Kidney (tissue), 11 donors: ENCODE data around the gene POM121C. TPM values are rescaled to one million over a fixed set of nuclear protein-coding genes. Genes with fewer than 3 reads are reported as not detected.
"Not testable (repeated sequence)": the region's sequence is repeated elsewhere in the genome, so short reads cannot be mapped to it uniquely, and the experiment has no call there.

Experiments
- DNase-seq, 5 donors: peaks; one replicate each; pipeline ENCODE4 v3.0.0-alpha.2; 2013 to 2020
- FAIRE-seq: peaks from 2 replicates; lab custom pipeline; 2012; peaks lifted over from hg19 to GRCh38; lab: Jason Lieb, UNC
- H3K27ac ChIP-seq, 2 donors: one replicate each; pipeline ENCODE4 v1.7.0; 2013; ENCODE audit warnings: low read depth in 2 of 2, low read length in 2 of 2, inconsistent platforms in 1 of 2
- H3K27me3 ChIP-seq: one replicate; pipeline ENCODE4 v1.7.1; 2013; ENCODE audit warnings: low read length, inconsistent platforms; ENCODE audit not compliant: control insufficient read depth, insufficient read depth
- H3K36me3 ChIP-seq, 3 donors: one replicate each; pipeline versions ENCODE4 v1.7.0 to v1.7.1; 2013; ENCODE audit warnings: low read length in 3 of 3, control low read depth in 1 of 3, inconsistent platforms in 1 of 3; ENCODE audit not compliant: insufficient read depth in 3 of 3, control insufficient read depth in 2 of 3
- H3K4me1 ChIP-seq, 3 donors: one replicate each; pipeline versions ENCODE4 v1.7.0 to v1.7.1; 2013; ENCODE audit warnings: low read length in 3 of 3, inconsistent platforms in 1 of 3, low read depth in 1 of 3; ENCODE audit not compliant: control insufficient read depth in 2 of 3, insufficient read depth in 2 of 3
- H3K4me3 ChIP-seq, 3 donors: one replicate each; pipeline versions ENCODE4 v1.7.0 to v1.8.1; 2013; ENCODE audit warnings: low read length in 3 of 3, control low read depth in 1 of 3, inconsistent platforms in 1 of 3
- H3K9ac ChIP-seq, 3 donors: one replicate each; pipeline versions ENCODE4 v1.7.0 to v1.7.1; 2013; ENCODE audit warnings: low read length in 3 of 3, control low read depth in 1 of 3, inconsistent platforms in 1 of 3
- H3K9me3 ChIP-seq, 3 donors: one replicate each; pipeline versions ENCODE4 v1.7.0 to v1.7.1; 2013; ENCODE audit warnings: low read length in 3 of 3, control low read depth in 1 of 3, inconsistent platforms in 1 of 3; ENCODE audit not compliant: control insufficient read depth in 2 of 3, insufficient read depth in 1 of 3
- intact Hi-C: fragments of 100-400 bp; cut with DNase I; formaldehyde crosslinking; loops from one replicate; pipeline ENCODE4 v1.11.1; 2022
- polyA plus RNA-seq: library from polyadenylated mRNA; stranded (reverse); fragments of 350-450 nt; fragmentation: Illumina TruSeq; extraction: RNeasy Lipid Tissue Mini Kit (QIAGEN cat#74804); gene quantifications from one replicate; pipeline ENCODE4 v1.2.3, GENCODE V29; 2014; ENCODE audit warnings: low read depth, low replicate concordance; ENCODE audit not compliant: insufficient read depth
- total RNA-seq: library from RNA; stranded (reverse); fragmentation: NEBNext Ultra II Directional; extraction: Animal tissue kit (Norgen Biotek cat#: 25700); gene quantifications from one replicate; pipeline ENCODE4 v1.2.1, GENCODE V29; 2021
- donor health status: control.
- donor health status: control.
- donor health status: DM: yes; HTN: yes; CAD: no.
- donor health status: Normal renal cell carcinoma (clear cell type).

POM121C gene
- total and polyA plus RNA-seq, 2 donors from 2014 or later, result 8.6 to 47.2 TPM

DNA sequence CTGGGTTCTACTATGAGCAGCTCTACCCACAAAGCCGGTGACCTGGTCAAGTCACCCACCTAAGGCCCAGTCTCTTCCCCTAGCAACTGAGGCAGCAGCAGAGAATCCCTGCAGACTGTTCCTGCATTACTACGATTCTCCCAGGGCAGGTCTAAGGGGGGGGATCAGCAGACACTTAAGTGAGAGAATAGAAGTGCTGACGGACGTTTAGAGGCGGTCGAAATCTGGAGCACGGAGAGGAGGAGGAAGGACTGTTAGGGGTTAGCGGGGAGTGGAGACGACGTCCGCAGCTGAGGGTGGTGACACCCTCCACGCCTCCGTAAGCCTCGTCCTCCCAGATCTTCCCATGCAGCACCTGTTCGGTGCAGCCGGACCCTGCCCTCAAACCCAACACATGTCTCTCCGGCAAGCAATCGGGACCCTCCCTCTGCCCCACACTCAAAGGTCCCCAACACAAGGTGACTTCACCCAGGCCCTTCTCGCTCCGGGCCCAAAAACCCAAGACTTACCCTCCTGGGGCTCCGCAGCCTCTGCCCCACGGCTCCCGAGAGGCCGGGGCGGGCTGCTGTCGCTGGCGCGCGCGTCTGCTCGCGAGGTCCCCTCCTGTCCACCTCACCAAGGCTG is 632 bp downstream of the POM121C start:
- FAIRE-seq, intact Hi-C loops, H3K27me3 ChIP-seq, H3K36me3 ChIP-seq, H3K4me1 ChIP-seq, H3K9me3 ChIP-seq: not testable (repeated sequence)
- Histone ChIP-seq H3K27ac (peak overlapping the region in 1 of 2 donors; percentile 76), H3K9ac (peak overlapping the region in 2 of 3 donors; percentile 30 to 51), H3K4me3 (peak overlapping the region; percentile 63 to 74 (median 65))
- peak in 4 of 5 donors; percentile 10 to 53 (median 32) for DNase-seq

DNA sequence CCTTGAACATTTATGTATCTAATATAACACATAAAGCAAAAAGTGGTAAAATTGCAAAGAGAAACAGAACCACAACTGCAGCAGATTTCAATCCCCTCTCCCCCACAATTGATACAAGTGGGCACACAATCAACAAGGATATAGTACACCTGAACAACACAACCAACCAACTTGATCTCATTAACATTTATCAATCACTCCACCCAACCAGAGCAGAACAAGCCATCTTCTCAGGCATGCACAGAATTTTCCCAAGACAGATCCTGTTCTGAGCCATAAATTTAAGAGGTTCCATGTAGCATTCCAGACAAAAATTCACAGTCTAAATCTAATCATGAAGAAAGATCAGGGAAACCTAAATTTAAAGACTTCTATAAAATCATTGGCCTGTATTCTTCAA is 5.8 kb downstream of the POM121C start:
- H3K27me3 ChIP-seq, H3K4me3 ChIP-seq, H3K9me3 ChIP-seq, H3K36me3 ChIP-seq, intact Hi-C loops, H3K27ac ChIP-seq, DNase-seq, H3K9ac ChIP-seq, H3K4me1 ChIP-seq, FAIRE-seq: not testable (repeated sequence)

DNA sequence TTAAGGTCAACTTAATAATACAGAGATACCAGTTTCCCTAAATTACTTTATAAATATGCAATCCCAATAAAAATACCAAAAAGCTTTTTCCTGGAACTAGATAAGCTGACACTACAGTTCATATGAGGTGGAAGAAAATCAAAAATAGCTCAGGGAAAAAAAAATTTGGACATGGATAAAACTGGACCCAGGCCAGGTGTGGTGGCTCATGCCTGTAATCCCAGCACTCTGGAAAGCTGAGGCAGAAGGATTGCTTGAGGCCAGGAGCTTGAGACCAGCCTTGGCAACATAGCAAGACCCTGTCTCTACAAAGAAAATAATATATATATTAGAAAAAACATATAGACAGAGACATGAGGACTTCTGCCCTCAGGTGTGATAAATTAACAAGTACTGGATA is 8.6 kb downstream of the POM121C start:
- FAIRE-seq, DNase-seq, intact Hi-C loops, H3K27me3 ChIP-seq, H3K36me3 ChIP-seq, H3K27ac ChIP-seq, H3K9me3 ChIP-seq, H3K4me1 ChIP-seq, H3K4me3 ChIP-seq, H3K9ac ChIP-seq: not testable (repeated sequence)

DNA sequence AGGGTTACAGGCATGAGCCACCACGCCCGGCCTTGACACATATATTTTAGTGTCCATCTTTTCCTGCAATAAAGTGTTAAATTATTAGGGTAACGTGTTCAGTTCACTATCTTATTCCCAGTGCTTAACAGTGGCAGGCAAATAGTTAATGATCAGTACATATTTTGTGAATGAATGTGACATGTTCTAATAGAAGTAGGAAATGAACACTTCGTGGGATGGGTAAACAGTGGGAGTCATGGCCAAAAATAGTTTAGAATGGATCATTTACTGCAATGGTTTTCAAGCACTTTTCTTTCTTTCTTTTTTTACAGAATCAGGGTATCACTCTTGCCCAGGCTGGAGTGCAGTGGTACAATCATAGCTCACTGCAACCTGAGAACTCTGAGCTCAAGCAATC is 15.9 kb downstream of the POM121C start:
- H3K4me3 ChIP-seq, H3K9ac ChIP-seq, H3K27ac ChIP-seq, H3K9me3 ChIP-seq, intact Hi-C loops, DNase-seq, H3K4me1 ChIP-seq, H3K27me3 ChIP-seq, H3K36me3 ChIP-seq, FAIRE-seq: not testable (repeated sequence)

DNA sequence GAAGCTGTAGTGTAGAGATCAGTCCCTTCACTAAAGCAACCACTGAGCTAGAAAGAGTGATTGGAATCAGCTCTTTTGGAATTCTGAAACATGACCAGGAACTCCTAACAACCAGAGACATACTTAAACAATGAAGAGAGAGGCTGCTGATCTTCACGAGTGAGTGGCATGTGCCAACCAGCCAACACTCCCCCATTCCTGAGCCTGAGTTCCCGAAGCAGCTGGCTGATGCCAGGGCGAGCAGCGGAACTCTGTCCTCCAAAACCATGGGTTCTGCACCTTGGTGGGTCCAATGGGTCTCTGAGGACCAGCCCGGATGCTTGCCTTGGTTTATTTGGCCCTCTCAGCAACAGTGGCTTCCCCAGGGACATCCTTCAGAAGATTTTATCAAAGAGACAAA is 25.6 kb downstream of the POM121C start:
- FAIRE-seq, intact Hi-C loops, H3K4me1 ChIP-seq, H3K4me3 ChIP-seq, DNase-seq, H3K9ac ChIP-seq, H3K27ac ChIP-seq, H3K27me3 ChIP-seq, H3K36me3 ChIP-seq, H3K9me3 ChIP-seq: not testable (repeated sequence)

DNA sequence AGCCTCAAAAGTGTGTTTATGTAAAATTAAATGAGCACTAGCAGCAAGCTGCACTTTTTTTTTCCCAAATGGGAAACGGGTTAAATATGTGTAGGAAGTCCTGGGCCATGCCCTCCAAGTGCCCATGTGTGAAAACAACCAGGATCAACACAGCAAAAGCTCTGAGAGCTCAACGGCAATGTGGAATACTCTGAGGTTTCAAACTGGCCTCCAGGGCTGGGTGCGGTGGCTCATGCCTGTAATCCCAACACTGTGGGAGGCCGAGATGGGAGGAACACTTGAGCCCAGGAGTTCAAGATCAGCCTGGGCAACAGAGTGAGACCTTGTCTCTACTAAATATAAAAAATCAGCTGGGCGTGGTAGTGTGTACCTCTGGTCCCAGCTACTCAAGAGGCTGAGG is 28.1 kb downstream of the POM121C start:
- not testable (repeated sequence) for H3K4me3 ChIP-seq

DNA sequence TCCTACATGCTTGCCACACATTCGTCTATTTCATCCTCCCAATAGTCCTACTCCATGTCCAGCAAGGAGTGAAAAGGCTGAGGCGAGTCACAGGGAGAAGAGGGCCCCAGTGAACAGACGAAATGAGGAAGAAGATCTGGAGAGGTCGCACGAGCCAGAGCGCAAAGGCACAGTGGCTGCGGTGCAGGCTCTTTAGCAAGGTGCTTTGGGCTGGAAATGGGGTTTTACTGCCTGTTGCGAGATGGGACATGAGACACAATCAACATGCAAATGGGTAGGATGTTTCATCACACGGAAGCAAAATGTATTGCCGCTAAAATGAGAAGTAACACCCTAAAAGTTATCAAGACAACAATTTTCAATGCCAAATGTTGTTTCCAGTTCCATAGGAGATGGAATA is 29.7 kb downstream of the POM121C start:
- H3K4me3 ChIP-seq, FAIRE-seq, DNase-seq, H3K4me1 ChIP-seq, H3K27ac ChIP-seq, H3K27me3 ChIP-seq, intact Hi-C loops, H3K9ac ChIP-seq, H3K36me3 ChIP-seq, H3K9me3 ChIP-seq: not testable (repeated sequence)

More for the DNA sequence above, 28.1 kb downstream of the POM121C start:
- H3K9ac ChIP-seq, H3K27me3 ChIP-seq, H3K4me1 ChIP-seq, FAIRE-seq, H3K36me3 ChIP-seq, intact Hi-C loops, DNase-seq, H3K27ac ChIP-seq, H3K9me3 ChIP-seq: not testable (repeated sequence)

DNA sequence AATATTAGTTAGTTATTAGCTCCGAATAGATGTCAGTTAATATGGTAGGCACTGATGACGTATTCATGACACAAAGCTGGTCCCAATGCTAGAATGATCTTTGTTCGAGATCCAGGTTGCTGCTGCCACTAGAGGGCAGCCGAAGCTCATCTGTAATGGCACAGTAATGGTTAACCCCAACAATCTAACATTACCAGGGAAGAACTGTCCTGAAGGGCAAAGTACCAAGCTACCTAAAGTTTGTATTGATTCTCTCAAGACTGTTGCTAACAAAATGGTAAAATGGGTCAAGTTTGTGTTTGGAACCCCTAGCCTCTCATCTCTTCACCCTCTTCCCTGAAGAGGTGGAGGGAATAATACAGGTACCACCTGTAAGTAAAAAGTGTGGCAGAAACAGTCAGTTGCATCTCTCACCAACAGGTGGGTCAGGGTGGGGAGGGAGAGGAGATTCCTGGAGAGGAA is 33.6 kb downstream of the POM121C start:
- H3K4me3 ChIP-seq, DNase-seq, H3K4me1 ChIP-seq, intact Hi-C loops, H3K9ac ChIP-seq, H3K36me3 ChIP-seq, H3K9me3 ChIP-seq, H3K27me3 ChIP-seq, H3K27ac ChIP-seq: not testable (repeated sequence)
- peak; percentile 39 for FAIRE-seq
